Progenitor cell of endocrine pancreas (in vitro differentiated cells): ENCODE data around the gene KLK8. TPM values are rescaled to one million over a fixed set of nuclear protein-coding genes. Genes with fewer than 3 reads are reported as not detected.
"Not testable (repeated sequence)": the region's sequence is repeated elsewhere in the genome, so short reads cannot be mapped to it uniquely, and the experiment has no call there.

Experiments
- DNase-seq: peaks from one replicate; pipeline ENCODE4 v3.0.0; 2021; ENCODE audit warnings: low spot score; ENCODE audit not compliant: unreplicated experiment
- H3K27ac Mint-ChIP-seq: 2 replicates; pipeline ENCODE4 v1.8.0; 2021; ENCODE audit warnings: mild to moderate bottlenecking, moderate library complexity, mixed read lengths
- H3K27me3 Mint-ChIP-seq: 2 replicates; pipeline ENCODE4 v1.8.0; 2021; ENCODE audit warnings: mixed read lengths
- H3K36me3 Mint-ChIP-seq: 2 replicates; pipeline ENCODE4 v1.8.0; 2022; ENCODE audit warnings: mixed read lengths; ENCODE audit not compliant: insufficient read depth
- H3K4me1 Mint-ChIP-seq: 2 replicates; pipeline ENCODE4 v1.8.0; 2021; ENCODE audit warnings: low read depth, mixed read lengths
- H3K4me3 Mint-ChIP-seq: 2 replicates; pipeline ENCODE4 v1.8.0; 2021; ENCODE audit warnings: low read depth, mild to moderate bottlenecking, moderate library complexity, mixed read lengths
- H3K9me3 Mint-ChIP-seq: 2 replicates; pipeline ENCODE4 v1.8.0; 2021; ENCODE audit warnings: low read depth, mixed read lengths
- total RNA-seq: library from RNA; stranded (reverse); gene quantifications from 2 replicates; pipeline ENCODE4 v1.2.1, GENCODE V29; 2021
- TF ChIP-seq, protein P1 (sequence below): fragments of 200-600 bp; sonication (generic); IDR thresholded peaks from one replicate; pipeline ENCODE4 v1.5.0; 2021; ENCODE audit warnings: antibody characterized with exemption, mild to moderate bottlenecking; ENCODE audit not compliant: unreplicated experiment

The KLK8 gene
- total RNA-seq, 1 donor from 2014 or later, result not detected

- H3K4me3 Mint-ChIP-seq, result no peak overlapping the region
- TF ChIP-seq, protein P1, sequence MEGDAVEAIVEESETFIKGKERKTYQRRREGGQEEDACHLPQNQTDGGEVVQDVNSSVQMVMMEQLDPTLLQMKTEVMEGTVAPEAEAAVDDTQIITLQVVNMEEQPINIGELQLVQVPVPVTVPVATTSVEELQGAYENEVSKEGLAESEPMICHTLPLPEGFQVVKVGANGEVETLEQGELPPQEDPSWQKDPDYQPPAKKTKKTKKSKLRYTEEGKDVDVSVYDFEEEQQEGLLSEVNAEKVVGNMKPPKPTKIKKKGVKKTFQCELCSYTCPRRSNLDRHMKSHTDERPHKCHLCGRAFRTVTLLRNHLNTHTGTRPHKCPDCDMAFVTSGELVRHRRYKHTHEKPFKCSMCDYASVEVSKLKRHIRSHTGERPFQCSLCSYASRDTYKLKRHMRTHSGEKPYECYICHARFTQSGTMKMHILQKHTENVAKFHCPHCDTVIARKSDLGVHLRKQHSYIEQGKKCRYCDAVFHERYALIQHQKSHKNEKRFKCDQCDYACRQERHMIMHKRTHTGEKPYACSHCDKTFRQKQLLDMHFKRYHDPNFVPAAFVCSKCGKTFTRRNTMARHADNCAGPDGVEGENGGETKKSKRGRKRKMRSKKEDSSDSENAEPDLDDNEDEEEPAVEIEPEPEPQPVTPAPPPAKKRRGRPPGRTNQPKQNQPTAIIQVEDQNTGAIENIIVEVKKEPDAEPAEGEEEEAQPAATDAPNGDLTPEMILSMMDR, result no peak
- H3K4me1 Mint-ChIP-seq, result peaks cover 9% of the 10 kb centered on the region
- peaks cover 2% of the 10 kb centered on the region for H3K9me3 Mint-ChIP-seq
- H3K27me3 Mint-ChIP-seq, result peaks cover 23% of the 10 kb centered on the region
- H3K36me3 Mint-ChIP-seq, result no peaks in the 10 kb centered on the region
- DNase-seq, result no peak
- H3K27ac Mint-ChIP-seq, result no peak overlapping the region
Observed at GRCh38 chr19:50978772-50979390, 22.5 kb downstream of the KLK8 start.

DNA sequence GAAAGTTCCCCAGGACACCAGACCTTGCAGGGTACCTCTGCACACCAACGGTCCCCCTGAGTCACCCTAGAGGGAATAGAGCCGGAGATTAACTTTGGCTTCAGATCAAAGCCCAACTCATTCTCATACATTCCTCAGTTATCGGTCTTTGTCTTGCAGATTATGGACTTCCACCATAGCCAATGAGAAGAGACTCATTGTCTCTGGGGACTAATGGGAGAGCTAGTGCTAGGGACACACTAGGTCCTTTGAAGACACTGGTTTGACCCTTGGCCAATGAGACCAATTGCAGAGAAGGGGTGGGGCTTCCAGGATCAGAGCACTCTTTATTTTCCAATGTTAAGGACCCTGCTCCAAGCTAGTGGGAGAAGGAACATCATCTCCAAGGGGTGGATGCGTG lies 23.8 kb downstream of the KLK8 start:
- H3K27me3 Mint-ChIP-seq, result peaks cover 20% of the 10 kb centered on the region
- no peak for DNase-seq
- TF ChIP-seq, protein P1, result no peak
- H3K4me1 Mint-ChIP-seq, result peaks cover 9% of the 10 kb centered on the region
- no peak overlapping the region for H3K4me3 Mint-ChIP-seq
- H3K36me3 Mint-ChIP-seq, result no peaks in the 10 kb centered on the region
- H3K27ac Mint-ChIP-seq, result no peak overlapping the region
- peaks cover 2% of the 10 kb centered on the region for H3K9me3 Mint-ChIP-seq

DNA sequence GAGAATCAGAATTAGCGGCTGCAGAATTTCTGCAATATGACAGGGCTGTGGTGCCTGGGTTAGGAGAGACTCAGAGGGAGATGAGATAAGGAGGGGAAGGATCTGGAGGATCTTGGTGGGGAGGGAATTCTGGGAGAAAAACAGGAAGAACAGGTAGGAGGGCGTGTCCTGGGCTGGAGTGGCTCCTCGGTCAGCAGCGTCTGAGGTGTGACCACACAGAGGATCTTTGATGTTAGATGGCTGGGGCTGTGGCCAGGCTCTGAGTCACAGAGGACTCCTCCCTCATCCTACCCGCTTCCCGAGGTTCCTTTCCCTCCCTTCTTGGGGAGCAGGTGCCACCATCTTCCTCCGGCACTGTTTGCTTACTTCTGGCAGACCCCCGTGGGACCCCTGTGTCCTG lies 25.6 kb downstream of the KLK8 start:
- peak overlapping the region; percentile 51 for H3K27ac Mint-ChIP-seq
- DNase-seq, result no peak
- no peak overlapping the region for H3K4me3 Mint-ChIP-seq
- H3K36me3 Mint-ChIP-seq, result no peaks in the 10 kb centered on the region
- peaks cover 9% of the 10 kb centered on the region for H3K4me1 Mint-ChIP-seq
- H3K27me3 Mint-ChIP-seq, result peaks cover 10% of the 10 kb centered on the region
- peaks cover 2% of the 10 kb centered on the region for H3K9me3 Mint-ChIP-seq
- TF ChIP-seq, protein P1, result no peak

DNA sequence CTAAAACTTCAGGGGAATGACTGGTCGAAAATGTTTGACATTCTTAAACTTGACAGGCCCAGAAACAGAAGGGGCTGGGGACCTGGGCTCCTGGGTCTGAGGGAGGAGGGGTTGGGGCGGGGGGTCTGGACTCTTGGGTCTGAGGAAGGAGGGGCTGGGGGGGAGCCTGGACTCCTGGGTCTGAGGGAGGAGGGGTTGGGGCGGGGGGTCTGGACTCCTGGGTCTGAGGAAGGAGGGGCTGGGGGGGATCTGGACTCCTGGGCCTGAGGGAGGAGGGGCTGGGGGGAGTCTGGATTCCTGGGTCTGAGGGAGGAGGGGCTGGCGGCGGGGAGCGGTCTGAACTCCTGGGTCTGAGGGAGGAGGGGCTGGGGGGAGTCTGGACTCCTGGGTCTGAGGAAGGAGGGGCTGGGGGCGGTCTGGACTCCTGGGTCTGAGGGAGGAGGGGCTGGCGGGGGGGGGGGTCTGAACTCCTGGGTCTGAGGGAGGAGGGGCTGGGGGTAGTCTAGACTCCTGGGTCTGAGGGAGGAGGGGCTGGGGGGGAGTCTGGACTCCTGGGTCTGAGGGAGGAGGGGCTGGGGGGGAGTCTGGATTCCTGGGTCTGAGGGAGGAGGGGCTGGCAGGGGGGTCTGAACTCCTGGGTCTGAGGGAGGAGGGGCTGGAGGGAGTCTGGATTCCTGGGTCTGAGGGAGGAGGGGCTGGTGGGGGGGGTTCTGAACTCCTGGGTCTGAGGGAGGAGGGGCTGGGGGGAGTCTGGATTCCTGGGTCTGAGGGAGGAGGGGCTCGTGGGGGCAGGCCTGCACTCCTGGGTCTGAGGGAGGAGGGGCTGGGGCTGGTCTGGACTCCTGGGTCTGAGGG lies 26.5 kb downstream of the KLK8 start:
- peaks cover 9% of the 10 kb centered on the region for H3K4me1 Mint-ChIP-seq
- H3K4me3 Mint-ChIP-seq, result no peak overlapping the region
- TF ChIP-seq, protein P1, result no peak
- H3K36me3 Mint-ChIP-seq, result no peaks in the 10 kb centered on the region
- H3K9me3 Mint-ChIP-seq, result peaks cover 2% of the 10 kb centered on the region
- peaks cover 13% of the 10 kb centered on the region for H3K27me3 Mint-ChIP-seq
- no peak overlapping the region for H3K27ac Mint-ChIP-seq
- DNase-seq, result no peak

DNA sequence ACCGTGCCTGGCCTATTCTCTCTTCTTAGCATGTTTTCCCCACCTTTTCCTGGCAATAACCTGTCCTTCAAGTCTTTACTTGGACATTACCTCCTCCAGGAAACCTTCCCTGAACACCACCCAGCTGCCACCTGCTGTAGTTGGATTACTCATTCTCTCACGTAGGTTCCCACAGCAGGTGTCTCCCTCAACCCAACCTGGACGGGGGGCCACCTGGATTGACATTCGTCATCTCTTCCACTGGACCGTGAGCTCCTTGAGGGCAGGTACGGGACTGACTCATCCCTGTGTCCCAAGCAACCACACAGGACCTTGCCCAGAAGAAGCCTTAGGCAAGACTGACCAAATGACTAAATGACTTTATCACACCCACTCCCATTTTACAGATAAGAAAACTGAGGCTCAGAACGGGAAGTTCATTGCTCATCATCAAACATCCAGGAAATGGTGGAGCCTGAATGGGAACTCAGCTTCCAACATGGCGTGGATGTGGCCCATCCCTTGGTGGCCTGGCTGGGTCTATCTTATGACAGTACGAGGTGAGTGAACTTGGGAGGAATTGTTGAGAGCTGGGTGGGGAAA lies 28.5 kb downstream of the KLK8 start:
- Mint-ChIP-seq H3K27me3 (peaks cover 14% of the 10 kb centered on the region), H3K27ac (no peak overlapping the region), H3K9me3 (peaks cover 2% of the 10 kb centered on the region), H3K4me3 (no peak overlapping the region), H3K36me3 (no peaks in the 10 kb centered on the region), H3K4me1 (peaks cover 9% of the 10 kb centered on the region)
- DNase-seq, result no peak
- TF ChIP-seq, protein P1, result no peak

DNA sequence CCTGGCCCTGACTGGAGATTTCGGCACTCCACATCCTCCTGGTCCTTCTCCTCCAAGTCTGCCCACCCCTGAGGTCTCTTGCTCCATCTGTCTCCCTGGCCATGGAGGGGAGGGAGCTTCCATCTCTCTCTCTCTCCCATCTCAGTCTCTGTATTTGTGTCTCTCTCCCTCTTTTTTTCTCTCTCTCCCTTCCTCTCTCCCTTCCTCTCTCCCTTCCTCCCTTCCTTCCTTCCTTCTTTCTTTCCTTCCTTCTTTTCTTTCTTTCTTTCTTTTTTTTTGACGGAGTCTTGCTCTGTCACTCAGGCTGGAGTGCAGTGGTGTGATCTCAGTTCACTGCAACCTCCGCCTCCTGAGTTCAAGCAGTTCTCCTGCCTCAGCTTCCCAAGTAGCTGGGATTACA lies 31.6 kb downstream of the KLK8 start:
- H3K4me1 Mint-ChIP-seq, H3K4me3 Mint-ChIP-seq, H3K9me3 Mint-ChIP-seq, H3K36me3 Mint-ChIP-seq, H3K27ac Mint-ChIP-seq, DNase-seq: not testable (repeated sequence)
- H3K27me3 Mint-ChIP-seq, result peaks cover 30% of the 10 kb centered on the region
